ENCODE results near the gene CD2. TPM values are rescaled to one million over a fixed set of nuclear protein-coding genes. Genes with fewer than 3 reads are reported as not detected.

Gene CD2
- total and polyA plus RNA-seq, 2 of the 8 experiments (the other 6 are each of a cell fraction or from before 2014, with no cell fraction given): not detected

- H3K79me1 ChIP-seq (ENCODE audit: low read depth, low read length): no peaks in the 10 kb centered on the region
- no peak overlapping the region; a peak in 1 of 7 replicates for H3K9ac ChIP-seq (replicated peaks in 1 of 4; ENCODE audit: extremely low read depth in 1 of 4, low read depth in 3 of 4, low read length in 3 of 4)
- H3K9me3 ChIP-seq (ENCODE audit: insufficient read depth in 2 of 2, low read depth in 1 of 2, low read length in 1 of 2): no peaks in the 10 kb centered on the region
- no peak overlapping the region for H2BK20ac ChIP-seq (ENCODE audit: low read length)
- DNase-seq (ENCODE audit: low read depth in 1 of 2, low spot score in 2 of 2): peak in 1 of 2 experiments; percentile 1
- H3K4ac ChIP-seq (replicated peaks; ENCODE audit: insufficient read length, low read depth, low read length): no peak overlapping the region
- POLR2A ChIA-PET (ENCODE audit: partially characterized antibody): no interaction called here
- H3K79me2 ChIP-seq (ENCODE audit: control insufficient read depth in 1 of 2, insufficient read depth in 2 of 2, low read length in 2 of 2): no peaks in the 10 kb centered on the region
- no peak overlapping the region for H4K5ac ChIP-seq (ENCODE audit: insufficient read length, low read depth, low read length)
- H3K23me2 ChIP-seq (ENCODE audit: low read depth, low read length): no peaks in the 10 kb centered on the region
- H3K27ac ChIP-seq (ENCODE audit: low read depth, low read length): no peak overlapping the region
- CTCF ChIA-PET (ENCODE audit: partially characterized antibody): interaction anchor here (0.8 to 3.8 kb wide), 9 partner anchors 7 to 276 kb away, joined by 3 to 47 read pairs (median 16); partner anchors contain the start of gene CD2
- H2AK5ac ChIP-seq (ENCODE audit: low read depth, low read length): no peak overlapping the region
- H4K20me1 ChIP-seq (replicated peaks in 1 of 2; ENCODE audit: control insufficient read depth in 1 of 2, insufficient read depth in 2 of 2, low read length in 2 of 2): no peaks in the 10 kb centered on the region
- no peak overlapping the region for H3K4me3 ChIP-seq (ENCODE audit: extremely low read depth in 1 of 4, insufficient read depth in 2 of 4, low read depth in 3 of 4, low read length in 4 of 4)
- H2BK5ac ChIP-seq (ENCODE audit: low read depth, low read length): no peak overlapping the region
- H3K14ac ChIP-seq (ENCODE audit: insufficient read length): no peak overlapping the region
- WGBS, 2 experiments (ENCODE audit: extremely low coverage in 1 of 2, insufficient coverage in 1 of 2, insufficient read length in 1 of 2, insufficient replicate concordance in 2 of 2, low coverage in 1 of 2, low lambda C conversion rate in 2 of 2, missing lambda C conversion rate in 1 of 2): 77% methylated on average over 2 of the region's 2 CpGs; no CpG with 5 or more reads in 1 of the 2 experiments
- no peak overlapping the region for H4K8ac ChIP-seq (ENCODE audit: extremely low read depth, insufficient read depth, low read length)
- H2AFZ ChIP-seq (ENCODE audit: low read length): no peak overlapping the region
- FAIRE-seq: no peak
- H2BK15ac ChIP-seq (ENCODE audit: low read length): no peak overlapping the region
- TF ChIP-seq RFX5 (IDR thresholded peaks at IDR 0.05; ENCODE audit: borderline replicate concordance, low read depth, low read length) (no peak), POU5F1 (IDR thresholded peaks at IDR 0.05; ENCODE audit: low read depth, low read length) (no peak), BCL11A (IDR thresholded peaks at IDR 0.05; ENCODE audit: low read depth in 2 of 2, low read length in 2 of 2) (no peak), KDM4A (IDR thresholded peaks at IDR 0.05; ENCODE audit: low read depth, low read length, severe bottlenecking) (no peak), HDAC2 (IDR thresholded peaks at IDR 0.05; ENCODE audit: borderline replicate concordance in 1 of 2, low read depth in 2 of 2, low read length in 2 of 2) (no peak), SP4 (IDR thresholded peaks at IDR 0.05; ENCODE audit: low read length) (no peak), ATF2 (IDR thresholded peaks at IDR 0.05; ENCODE audit: low read length) (no peak), CHD2 (IDR thresholded peaks at IDR 0.05; ENCODE audit: low read length) (no peak), TAF7 (optimal IDR thresholded peaks at IDR 0.05; ENCODE audit: borderline replicate concordance, low read depth, low read length) (no peak), SRF (IDR thresholded peaks at IDR 0.05; ENCODE audit: low read depth, low read length) (no peak), USF2 (IDR thresholded peaks at IDR 0.05; ENCODE audit: low read length) (no peak)
- H2BK120ac ChIP-seq (replicated peaks; ENCODE audit: low read depth, low read length): no peak overlapping the region
- H3K27me3 ChIP-seq (replicated peaks in 1 of 4; ENCODE audit: control insufficient read depth in 3 of 4, extremely low read depth in 1 of 4, insufficient read depth in 3 of 4, low read length in 3 of 4): no peaks in the 10 kb centered on the region
- no peaks in the 10 kb centered on the region for H3K36me3 ChIP-seq (ENCODE audit: control insufficient read depth in 2 of 4, insufficient read depth in 4 of 4, low read length in 3 of 4)
- H2BK12ac ChIP-seq (ENCODE audit: low read depth, low read length): no peak overlapping the region
- H3K56ac ChIP-seq (replicated peaks; ENCODE audit: insufficient read length, low read depth, low read length): no peak overlapping the region
- H3K4me2 ChIP-seq (ENCODE audit: insufficient read depth in 1 of 2, low read depth in 2 of 2, low read length in 2 of 2): no peak overlapping the region
- no peak overlapping the region for H3K23ac ChIP-seq (ENCODE audit: insufficient read length)
- H3K18ac ChIP-seq (ENCODE audit: extremely low read depth, low read length): no peak overlapping the region
- H4K91ac ChIP-seq (replicated peaks; ENCODE audit: insufficient read length, low read length): no peak overlapping the region
- H3K4me1 ChIP-seq (replicated peaks in 1 of 4; ENCODE audit: control insufficient read depth in 3 of 4, insufficient read depth in 4 of 4, low read length in 3 of 4): no peaks in the 10 kb centered on the region
Measured at GRCh38 chr1:116762281-116762680, 8.1 kb downstream of the CD2 start.

Data from H1 (cell line).